Measurements from ENCODE around the gene SLC6A12. TPM values are rescaled to one million over a fixed set of nuclear protein-coding genes. Genes with fewer than 3 reads are reported as not detected.

SLC6A12 gene
- not detected in 2 replicates for total RNA-seq

GRCh38 chr12:214003-214741 is at the start of gene SLC6A12:
Gene SLC6A12 (minus strand): TSS chr12:214157. CDS start chr12:209986, 4,171 bp downstream.

GRCh38 chr12:262817-263216 is 48.9 kb upstream of the SLC6A12 start, which contains the start of gene SLC6A13:
Gene SLC6A13 (minus strand): TSS chr12:262836. CDS start chr12:260052, 2,784 bp downstream.

Other genes starting within 250 kb of the SLC6A12 start
- gene IQSEC3, start 147.4 kb downstream of the SLC6A12 start, total RNA-seq = 0.44 TPM in 2 replicates
- gene SLC6A13, start 48.7 kb upstream of the SLC6A12 start, total RNA-seq = 0.05 TPM in 1 of 2 replicates, not detected in the other
- gene KDM5A, start 175.2 kb upstream of the SLC6A12 start, total RNA-seq = 35.5 and 52.6 TPM in 2 replicates
- gene CCDC77, start 187.5 kb upstream of the SLC6A12 start, total RNA-seq = 4.0 and 4.7 TPM in 2 replicates
- gene B4GALNT3, start 245.8 kb upstream of the SLC6A12 start, total RNA-seq = not detected in 2 replicates

Measured in cardiac ventricle fibroblast (primary cell).